T-helper 9 cell (primary cell): ENCODE results near the gene SLC48A1.

Source experiments
- DNase-seq: peaks from one replicate; pipeline ENCODE4 v3.0.0-alpha.2; 2020

SLC48A1 gene

DNA sequence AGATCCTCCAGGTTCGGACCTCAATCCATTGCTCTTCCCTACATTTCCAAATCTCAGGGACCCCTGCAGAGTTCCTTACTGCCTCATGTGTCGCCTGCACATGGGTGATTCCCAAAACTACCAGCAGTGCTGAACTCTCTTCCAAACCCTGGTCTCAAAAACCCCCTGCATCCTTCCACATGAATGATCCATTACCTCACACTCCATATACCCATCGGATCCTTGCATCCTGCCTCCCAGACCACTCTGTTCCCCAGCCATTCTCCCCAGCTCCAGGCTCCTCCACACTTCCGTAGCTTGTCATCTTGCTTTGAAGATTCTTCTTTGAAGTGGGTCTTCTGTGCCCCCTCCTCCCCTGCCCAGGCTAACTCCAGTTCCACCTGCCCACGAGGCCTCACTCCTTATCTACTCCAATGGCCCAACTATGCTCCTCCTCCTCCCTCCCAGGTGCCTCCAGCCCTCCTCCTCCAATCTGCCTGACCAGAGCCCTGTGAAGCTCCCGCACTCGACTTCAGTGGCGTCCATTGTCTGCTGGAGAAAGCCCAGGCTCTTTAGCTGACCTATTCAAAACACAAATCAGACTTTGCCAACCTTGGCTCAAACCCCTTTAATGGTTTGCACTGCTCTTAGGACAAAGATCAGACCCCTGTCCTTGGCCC lies 28.1 kb upstream of the SLC48A1 start:
- no peak for DNase-seq

DNA sequence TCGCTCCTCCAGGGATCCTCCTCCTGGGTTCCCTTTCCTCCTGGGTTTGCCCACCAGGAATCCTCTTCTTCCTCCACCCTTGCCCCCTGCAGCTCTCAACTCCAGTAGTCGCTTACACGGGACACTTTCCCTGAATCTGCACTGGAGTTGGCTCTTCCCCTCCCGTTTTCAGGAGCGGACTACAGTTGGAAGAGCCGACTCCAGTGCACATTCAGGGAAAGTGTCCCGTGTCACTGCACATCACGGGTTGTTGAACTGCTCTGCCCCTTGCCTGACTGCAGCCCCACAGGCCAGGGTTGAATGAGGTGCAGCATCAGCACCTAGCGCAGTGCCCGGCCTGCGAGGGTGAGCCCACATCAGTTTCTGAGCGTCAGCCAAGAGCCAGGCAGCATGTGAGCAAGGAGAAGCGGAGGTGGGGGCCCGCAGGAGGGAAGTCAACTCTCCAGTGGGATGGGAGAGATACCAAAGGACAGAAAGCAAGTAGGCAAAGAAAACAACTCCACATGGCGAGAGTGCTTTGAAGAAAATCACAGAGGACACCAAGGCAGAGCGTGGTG lies 27.5 kb upstream of the SLC48A1 start:
- DNase-seq = no peak

DNA sequence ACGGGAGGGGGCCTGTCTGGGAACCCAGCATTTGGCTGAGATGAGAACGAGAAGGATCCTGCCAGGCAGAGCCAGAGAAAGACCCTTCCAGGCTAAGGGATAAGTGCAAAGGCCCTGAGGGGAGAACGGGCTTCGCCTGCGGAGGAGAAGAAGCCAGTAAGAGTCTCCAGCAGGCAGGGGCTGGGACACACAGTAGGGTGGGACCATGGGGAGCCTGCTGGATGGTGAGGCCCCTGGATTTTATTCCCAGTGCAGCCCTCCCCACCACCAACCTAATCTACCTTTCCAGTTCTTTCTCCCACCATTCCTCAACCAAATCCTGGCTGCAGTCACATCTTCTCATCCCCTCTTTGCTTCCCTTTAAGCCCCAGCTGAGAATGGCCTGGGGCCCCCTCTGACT lies 27.0 kb upstream of the SLC48A1 start:
- DNase-seq = no peak

DNA sequence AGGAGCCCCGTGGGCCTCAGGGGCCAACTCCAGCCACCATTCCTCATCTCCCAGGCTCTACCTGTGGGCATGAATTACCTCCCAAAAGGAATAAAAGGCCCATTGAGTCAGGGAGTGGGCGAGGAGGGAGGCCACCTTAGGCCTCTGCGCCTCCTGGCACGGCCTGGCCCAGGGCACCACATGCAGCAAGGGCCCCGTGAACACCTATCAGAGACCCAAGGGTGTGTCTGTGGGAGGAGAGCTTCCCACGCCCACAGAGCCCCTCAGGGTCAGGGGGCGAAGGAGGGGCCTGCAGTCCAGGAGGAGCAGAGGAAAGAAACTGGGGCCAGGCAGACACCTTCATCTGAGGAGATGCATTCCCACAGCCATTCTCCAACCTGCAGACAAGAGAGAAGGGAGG lies 26.5 kb upstream of the SLC48A1 start:
- DNase-seq = no peak

DNA sequence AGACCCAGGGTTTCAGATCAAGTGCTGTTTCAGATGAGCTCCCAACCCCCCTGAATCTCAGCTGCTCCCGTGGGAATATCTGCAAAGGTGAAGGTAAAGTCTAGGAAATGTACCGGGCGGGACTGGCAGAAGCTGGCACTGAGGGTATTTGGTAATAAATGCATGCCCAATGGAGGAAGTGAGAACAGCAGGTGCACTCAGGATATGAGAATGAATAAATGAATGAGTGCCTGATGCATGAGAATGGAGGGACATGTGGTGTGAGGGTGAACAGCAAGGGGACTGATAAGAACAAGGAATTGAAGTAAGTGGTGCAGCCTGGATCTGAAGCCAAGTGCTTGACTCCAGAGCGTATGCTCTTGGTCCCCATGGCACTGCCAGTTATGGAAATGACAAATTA lies 25.9 kb upstream of the SLC48A1 start:
- DNase-seq = no peak

DNA sequence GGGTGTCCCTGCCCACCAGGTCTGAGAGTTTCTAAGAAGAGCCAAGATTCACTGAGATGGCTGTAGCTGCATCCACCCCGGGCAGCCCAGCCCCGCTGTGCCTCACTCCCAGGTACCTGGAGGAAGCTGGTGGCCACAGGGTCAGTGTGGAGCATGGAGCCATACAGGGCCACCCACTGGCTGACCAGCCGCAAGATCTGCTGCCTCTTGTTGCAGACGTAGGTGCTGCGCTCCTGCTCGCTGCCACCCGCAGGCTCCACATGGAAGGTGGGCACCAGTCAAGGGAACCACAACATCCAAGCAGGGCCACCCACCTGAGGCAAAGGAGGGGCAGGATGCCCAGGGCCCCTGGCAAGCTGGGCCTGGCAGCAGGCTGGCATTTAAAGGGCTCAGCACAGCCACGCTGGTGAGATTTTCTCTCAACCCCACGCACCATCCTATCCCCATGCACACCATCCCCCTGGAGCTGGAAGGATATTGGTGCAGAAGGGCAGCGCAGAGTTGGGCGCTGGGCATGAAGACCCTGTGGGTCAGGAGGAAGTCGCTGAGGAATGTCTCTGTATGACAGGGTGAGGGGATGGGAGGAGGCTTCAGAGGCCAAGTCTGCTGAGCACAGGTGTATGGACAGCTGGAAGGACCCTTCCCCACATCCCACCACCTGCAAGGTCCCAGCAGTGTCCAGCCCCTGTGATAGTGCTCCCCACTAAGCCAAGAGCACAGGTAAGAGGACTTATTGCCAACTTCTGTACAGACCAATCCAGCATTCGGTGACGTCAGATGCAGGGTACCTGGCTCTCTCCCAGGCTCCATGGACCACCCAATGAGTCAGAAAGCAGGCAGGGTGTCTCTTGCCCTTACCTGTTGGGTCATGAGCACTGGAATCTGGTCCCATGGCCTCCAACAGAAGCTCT lies 25.2 kb upstream of the SLC48A1 start:
- no peak for DNase-seq

DNA sequence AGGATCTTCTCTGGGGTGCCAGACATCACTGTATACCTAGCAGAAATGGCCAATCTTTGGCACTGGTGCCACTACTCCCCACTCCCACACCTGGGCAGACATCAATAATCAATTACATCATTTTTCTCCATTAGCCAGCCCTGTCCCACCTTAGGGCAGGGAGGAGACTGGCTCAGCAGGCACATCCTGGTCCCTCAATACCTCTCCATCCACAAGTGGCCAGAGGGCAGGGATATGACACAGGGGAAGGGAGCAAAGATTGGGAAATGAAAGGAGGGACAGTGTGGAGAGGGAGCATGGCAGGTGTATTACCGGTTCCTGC lies 24.6 kb upstream of the SLC48A1 start:
- DNase-seq = no peak

DNA sequence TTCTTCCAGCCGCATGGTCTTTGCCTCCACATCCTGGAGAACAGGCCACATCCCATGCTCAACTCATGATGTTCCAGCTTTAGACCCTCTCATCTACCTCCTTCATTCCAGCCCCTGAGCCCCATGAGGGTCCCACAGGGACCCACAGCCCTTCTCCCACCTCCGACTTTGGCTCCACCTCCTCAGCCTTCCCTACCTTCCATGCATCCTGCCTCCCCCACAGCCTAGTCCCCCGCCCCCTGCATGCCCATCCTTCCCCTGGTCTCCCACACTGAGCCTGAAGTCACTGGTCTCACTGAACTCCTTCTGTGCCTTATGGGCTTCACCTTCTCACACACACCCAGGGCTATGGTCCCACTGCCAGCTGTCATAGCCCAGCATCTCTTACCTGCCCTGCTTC lies 24.1 kb upstream of the SLC48A1 start:
- DNase-seq = no peak

DNA sequence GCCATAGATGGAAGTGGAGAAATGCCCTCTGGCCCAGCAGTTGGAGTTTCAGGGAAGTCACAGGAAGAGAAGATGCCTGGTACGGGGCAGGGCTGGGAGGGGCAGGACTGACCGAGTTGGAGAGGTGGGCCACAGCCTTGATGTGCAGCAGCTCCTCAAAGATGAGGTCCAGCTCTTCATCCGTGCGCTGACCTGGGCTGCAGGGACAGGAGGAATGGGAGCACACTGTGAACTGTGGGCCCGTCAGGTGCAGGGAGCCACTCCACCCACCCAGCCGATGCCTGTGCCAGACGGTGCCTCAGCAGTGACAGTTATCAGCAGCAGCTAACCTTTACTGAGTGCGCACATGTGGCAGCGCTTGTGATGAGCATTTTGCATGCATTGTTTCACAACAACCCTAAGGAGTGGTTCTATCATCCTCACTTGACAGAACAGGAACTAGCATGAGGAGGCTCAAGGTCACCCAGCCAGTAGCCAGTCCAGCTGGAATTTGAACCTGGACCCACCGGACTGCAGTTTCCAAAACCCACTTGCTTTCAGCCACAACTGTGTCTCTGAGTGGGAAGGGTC lies 22.7 kb upstream of the SLC48A1 start:
- DNase-seq = no peak

DNA sequence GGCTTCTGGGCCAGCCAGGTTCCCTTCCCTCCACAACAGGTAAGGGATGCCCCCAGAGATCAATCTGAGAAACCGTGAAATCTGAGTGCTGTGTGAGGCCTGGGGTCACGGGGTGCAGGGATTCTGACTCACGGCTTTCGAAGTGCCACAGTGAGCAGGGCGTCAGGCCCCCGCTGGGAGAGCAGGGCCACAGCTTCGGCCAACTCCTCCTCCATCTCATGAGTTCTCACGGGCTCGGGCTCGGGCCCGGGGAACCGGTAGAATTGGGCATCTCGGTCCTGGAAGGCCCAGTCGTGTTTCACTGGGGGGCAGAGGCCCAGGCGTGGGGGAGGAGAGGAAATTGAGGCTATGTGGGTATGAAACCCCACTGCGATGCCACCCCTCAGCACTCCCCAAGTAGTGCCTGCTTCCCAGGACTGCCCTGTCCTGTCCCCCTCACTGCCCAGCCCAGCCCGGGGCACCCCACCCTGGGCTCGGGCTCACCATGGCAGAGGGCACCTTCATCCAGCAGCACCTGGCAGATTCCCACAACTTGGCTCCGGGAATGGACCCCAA lies 22.0 kb upstream of the SLC48A1 start:
- DNase-seq = no peak

DNA sequence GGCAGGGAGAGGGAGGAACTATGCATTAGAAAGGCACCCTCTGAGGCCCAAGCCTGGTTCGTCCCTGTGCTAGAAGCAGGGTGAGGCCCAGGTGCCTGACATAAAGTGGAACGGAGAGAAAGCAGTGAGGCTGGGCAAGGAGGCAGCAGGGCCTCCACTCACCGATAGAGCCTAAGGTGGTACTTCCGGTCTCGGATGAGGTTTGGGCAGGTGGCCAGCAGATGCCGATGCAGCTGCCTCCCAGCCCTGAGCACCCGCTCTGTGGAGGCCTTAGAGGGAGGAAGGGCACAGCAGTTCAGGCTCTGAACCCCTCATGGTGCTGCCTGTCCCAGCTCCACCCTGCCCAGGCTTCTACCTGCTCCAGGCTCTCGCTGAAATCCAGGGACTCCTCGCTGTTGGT lies 21.5 kb upstream of the SLC48A1 start:
- no peak for DNase-seq

DNA sequence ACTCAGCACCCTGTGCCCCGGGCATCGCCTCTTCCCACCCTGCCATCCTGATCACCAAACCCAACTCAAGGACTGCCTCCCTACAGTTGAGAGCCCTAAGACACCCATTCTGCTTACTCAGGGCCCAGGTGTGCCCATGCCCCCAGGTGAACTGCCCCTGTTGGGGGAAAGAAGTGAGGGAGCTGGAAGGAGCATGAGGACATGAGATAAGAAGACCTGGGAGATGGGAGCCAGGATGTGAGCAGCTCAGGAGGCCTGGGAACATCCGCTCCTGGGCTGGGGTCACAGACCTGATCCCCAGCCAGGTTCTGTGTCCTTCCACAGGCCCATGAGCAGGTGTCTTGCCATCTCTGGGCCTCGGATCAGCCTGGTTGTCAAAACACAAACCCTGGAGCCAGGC lies 20.9 kb upstream of the SLC48A1 start:
- DNase-seq = no peak

DNA sequence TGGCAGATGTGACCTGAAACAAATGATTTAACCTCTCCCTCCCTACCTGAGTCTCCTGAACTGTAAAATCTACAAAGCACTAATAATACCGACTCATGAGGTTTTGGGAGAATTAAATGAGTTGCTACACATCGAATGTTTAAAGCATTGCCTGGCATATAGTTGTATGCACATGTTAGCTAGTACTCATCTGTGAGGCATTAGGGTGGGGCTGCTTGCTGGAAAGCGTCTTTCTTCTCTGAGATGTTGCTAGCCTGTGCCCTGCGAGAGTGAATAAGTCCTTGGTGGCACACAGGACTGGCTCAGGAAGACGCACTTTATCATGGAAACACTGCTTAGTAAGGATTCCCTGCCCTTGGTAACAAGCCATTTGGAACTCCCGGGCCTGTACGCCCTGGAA lies 20.5 kb upstream of the SLC48A1 start:
- DNase-seq = no peak

DNA sequence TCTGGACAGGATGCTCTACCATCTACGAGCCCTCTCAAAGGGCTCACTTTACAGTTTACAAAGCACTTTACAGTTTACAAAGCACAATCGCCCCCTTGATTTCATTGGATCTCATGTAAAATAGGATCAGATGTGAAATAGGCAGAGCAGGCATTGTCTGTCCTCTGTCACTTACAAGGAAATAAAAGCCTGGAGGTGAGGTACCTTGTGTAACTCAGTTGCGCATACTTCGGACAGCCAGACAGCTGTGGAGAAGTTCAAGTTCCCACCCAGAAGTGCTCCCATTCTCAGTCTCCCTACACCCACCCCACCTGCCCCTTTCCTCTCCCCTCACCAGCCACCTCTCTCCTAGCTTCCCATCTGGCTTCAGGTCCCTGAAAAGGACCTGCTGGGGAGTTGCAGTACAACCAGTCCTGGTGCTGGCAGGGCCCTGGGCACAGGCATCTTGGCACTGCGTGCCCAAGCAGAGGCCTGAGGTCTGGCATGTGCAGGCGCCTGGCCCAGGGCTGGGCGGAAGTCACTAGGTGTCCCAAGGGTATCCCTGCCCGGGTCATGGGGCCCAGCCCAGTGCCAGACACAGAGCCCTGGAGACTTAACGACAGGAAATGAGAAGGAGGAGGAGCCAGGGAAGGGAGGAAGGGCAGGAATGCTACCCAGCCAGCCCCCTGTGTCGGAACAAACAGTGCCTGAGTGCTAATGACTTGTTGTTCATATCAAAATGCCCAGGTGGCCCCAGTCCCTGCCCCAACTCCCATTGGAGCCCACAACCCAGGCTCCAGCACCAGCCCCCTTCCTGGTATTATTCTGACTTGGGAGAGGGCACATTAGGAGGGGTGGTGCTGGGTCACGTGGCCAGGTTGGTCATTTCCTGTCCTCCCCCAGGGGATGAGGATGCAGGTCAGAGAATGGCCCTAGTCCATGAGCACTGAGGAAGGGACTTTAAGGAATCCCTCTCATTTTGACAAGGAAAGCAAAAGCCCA lies 19.7 kb upstream of the SLC48A1 start:
- no peak for DNase-seq

DNA sequence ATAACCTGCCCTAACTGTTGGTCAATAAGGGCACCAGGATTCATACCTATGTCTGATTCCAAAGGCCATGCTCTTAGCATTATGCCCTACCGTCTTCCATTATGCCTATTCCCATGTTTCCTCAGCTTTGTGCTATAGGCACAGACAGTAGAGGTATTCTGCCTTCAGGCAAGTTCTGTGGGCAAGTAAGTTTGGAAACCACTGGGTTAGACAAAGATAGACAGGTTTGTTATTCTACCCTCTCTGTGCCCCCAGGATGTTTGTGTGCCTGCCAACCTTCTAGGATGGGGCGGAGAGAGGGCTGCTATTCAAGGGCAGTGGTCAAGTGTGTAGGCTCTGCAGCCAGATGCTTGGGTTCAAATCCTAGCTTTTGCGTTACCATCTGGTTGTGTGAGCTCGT lies 18.9 kb upstream of the SLC48A1 start:
- DNase-seq = no peak

DNA sequence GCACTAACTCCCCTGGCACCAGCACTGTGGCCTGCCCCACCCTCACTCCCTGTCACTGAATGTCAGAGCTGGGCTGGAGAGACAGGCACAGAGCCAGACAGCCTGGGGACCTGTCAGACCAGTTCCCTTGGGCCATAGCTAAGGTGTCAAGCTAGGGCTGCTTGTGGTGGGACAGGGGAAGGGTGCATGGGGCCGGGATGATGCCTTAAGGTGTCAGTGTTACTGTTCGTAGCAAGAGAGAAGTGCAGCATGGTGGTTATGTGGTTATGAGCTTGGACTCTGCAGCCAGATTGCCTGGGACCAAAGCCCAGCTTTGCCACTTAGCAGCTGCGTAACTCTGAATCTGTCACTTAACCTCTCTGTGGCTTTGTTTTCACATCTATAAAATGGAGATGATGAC lies 18.2 kb upstream of the SLC48A1 start:
- DNase-seq = no peak

DNA sequence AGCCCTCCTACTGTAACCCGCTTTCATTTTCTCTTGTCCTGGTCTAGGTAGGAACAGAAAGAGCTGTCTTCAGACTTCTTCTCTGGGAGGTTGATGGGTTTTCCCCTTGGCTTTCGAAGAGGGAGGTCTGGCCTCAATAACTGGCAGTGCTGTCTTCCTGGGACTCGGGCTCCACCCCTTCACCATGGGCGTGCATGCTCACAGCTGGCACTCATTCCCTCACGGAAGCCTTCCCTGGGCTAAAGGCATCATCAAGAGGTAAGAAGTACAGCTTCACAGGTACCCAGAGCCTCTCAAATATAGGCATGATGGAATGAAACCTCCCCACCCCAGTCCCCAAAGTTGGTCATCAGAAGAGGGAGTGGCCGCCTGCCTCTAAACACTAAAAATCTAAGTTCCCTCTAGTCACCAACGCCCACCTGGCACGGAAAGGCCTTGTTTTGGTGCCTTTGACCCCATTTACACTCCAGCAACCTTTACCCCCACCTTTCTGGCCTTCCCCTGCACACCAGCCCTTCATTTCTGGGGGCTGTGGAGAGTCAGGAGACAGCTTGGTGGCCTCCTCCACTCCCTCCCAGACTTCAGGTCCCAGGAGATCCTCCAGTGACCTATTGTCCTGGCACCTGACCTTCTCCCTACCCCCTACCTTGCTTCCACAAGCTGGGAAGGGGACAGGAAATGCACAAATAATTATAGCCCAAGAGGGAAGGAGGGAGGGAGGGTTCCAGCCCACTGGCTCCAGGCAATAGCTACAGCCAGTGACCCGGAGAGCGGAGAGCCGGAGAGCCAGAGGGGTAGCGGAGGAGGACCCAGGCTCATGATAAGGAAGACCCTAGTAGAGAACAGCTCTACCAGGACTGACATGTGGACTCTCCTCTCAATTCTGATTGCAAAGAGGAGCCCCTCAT lies 17.1 kb upstream of the SLC48A1 start:
- no peak for DNase-seq

DNA sequence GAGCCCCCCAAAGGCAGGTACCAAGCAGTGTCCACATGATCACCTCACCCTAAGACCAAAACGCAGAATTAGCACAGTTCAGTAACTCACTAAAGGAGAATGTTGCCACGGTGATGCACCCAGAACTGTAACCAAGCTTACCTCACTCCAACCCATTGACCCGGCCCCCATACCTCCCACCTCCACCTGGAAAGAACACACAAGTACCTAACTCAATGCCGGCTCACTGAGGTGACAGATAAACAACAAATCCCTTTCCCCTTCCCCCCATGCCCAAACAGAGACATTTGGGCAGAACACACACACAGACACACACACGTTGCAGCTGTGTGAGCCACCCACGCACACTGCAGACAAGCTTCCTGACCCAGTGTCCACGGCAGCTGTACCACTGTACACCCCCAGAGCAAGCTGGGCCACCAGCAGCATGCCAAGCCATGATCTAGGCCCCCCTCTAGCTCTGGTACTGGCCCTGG lies 15.6 kb upstream of the SLC48A1 start:
- no peak for DNase-seq

DNA sequence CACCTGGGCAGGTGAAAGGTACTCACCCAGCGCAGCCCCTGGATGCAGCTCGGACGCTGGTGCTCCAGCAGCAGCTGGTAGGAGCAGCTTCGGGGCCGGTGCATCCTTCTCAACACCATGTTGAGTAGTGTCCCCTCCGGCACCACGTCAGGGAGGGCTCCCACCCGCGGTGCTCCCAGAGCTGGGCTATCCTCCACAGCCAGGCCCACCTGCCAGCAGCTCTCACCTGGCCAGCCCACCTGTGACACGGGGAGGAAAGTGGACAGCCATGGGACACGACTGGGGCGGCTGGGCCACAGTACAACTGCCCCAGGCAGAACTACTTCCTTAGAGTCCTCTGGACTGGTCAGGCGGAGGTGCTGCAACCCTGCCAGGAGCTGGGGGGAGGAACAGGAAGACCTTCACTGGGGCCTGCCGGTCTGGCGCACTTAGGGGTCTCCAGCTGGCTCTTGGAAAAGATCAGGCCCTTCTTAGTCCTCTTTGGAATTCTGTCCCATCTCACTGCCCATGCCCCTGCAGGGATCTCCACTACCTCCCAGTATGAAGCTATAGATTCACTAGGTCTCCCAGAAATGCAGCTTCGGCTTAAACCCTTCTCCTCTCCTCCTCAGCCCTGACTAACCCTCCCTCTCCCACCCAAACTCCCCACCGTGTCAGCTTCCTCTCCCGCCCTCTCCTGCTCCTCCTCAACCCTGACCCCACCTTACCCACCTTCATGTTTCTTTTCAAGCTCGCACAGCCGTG lies 15.0 kb upstream of the SLC48A1 start:
- DNase-seq = no peak

DNA sequence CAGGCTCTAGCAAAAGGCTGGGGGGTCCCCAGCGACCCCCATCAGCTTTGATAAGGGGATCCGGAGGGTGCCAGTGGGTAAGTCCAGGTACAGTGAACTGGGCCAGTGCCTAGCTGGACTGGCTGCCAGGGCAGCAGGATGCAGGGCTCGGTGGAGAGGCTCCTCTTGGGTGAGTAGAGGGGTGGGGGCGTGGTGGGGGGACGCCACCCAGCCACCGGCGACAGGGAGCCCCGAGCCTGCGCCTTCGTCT lies 14.5 kb upstream of the SLC48A1 start:
- DNase-seq = no peak
